Activated CD4-positive, alpha-beta memory T cell treated with anti-CD3 and anti-CD28 coated beads for 36 hours (primary cell): Measurements from ENCODE around the gene EIF4A3. TPM values are rescaled to one million over a fixed set of nuclear protein-coding genes. Genes with fewer than 3 reads are reported as not detected.

Experiments
- CTCF ChIA-PET: fragments of 350-600 bp; sonication (Branson Sonifier 250); formaldehyde crosslinking; loops from one replicate; lab custom pipeline; 2021; ENCODE audit warnings: antibody characterized with exemption, inconsistent platforms; lab: Charles Lee
- POLR2A ChIA-PET: fragments of 350-600 bp; sonication (Branson Sonifier 250); formaldehyde crosslinking; loops from one replicate; lab custom pipeline; 2021; ENCODE audit warnings: antibody characterized with exemption; lab: Charles Lee
- DNase-seq: peaks from one replicate; pipeline ENCODE4 v3.0.0-alpha.2; 2020
- H3K27ac Mint-ChIP-seq: one replicate; pipeline ENCODE4 v1.8.0; 2021; ENCODE audit warnings: mixed read lengths
- H3K27me3 Mint-ChIP-seq: one replicate; pipeline ENCODE4 v1.8.0; 2021; ENCODE audit warnings: mixed read lengths
- H3K36me3 Mint-ChIP-seq: one replicate; pipeline ENCODE4 v1.8.0; 2021; ENCODE audit warnings: mixed read lengths
- H3K4me1 Mint-ChIP-seq: one replicate; pipeline ENCODE4 v1.8.0; 2021; ENCODE audit warnings: low read depth, mixed read lengths
- H3K4me3 Mint-ChIP-seq: one replicate; pipeline ENCODE4 v1.8.0; 2021; ENCODE audit warnings: mild to moderate bottlenecking, mixed read lengths
- H3K9me3 Mint-ChIP-seq: one replicate; pipeline ENCODE4 v1.8.0; 2021; ENCODE audit warnings: mixed read lengths
- intact Hi-C: fragments of 100-400 bp; cut with micrococcal nuclease; formaldehyde crosslinking; loops from one replicate; pipeline ENCODE4 v1.15.1; 2023
- total RNA-seq, 2 experiments: library from RNA; stranded (reverse); gene quantifications; one replicate each; pipeline ENCODE4 v1.2.3, GENCODE V29; 2021

Gene EIF4A3
- total RNA-seq, 2 experiments from 2014 or later, result 111 to 115 TPM

- H3K27me3 Mint-ChIP-seq, result no peaks in the 10 kb centered on the region
- ChIA-PET CTCF (interaction anchor here (2.0 kb wide), 1 partner anchor 15 kb away, joined by 10 read pairs; the partner anchor contains the start of gene GAA), POLR2A (no interaction called here)
- H3K4me3 Mint-ChIP-seq, result no peak overlapping the region
- H3K36me3 Mint-ChIP-seq, result no peaks in the 10 kb centered on the region
- H3K27ac Mint-ChIP-seq, result no peak overlapping the region
- no peak for DNase-seq
- intact Hi-C loops, result no loop called here
- peaks cover 11% of the 10 kb centered on the region for H3K9me3 Mint-ChIP-seq
- peaks cover 2% of the 10 kb centered on the region for H3K4me1 Mint-ChIP-seq
Observed at GRCh38 chr17:80116921-80117380, 30.0 kb downstream of the EIF4A3 start.

- intact Hi-C loops, result no loop called here
- no peak overlapping the region for H3K27ac Mint-ChIP-seq
- H3K4me1 Mint-ChIP-seq, result peaks cover 2% of the 10 kb centered on the region
- POLR2A ChIA-PET, result no interaction called here
- no peaks in the 10 kb centered on the region for H3K36me3 Mint-ChIP-seq
- CTCF ChIA-PET, result interaction anchor here (2.0 kb wide), 1 partner anchor 15 kb away, joined by 10 read pairs; the partner anchor contains the start of gene GAA
- no peak overlapping the region for H3K4me3 Mint-ChIP-seq
- H3K27me3 Mint-ChIP-seq, result no peaks in the 10 kb centered on the region
- peaks cover 11% of the 10 kb centered on the region for H3K9me3 Mint-ChIP-seq
- no peak for DNase-seq
Observed at GRCh38 chr17:80116276-80116920, 30.5 kb downstream of the EIF4A3 start.

GRCh38 chr17:80115159-80115558 is 31.8 kb downstream of the EIF4A3 start:
- H3K27ac Mint-ChIP-seq, result no peak overlapping the region
- no peaks in the 10 kb centered on the region for H3K36me3 Mint-ChIP-seq
- CTCF ChIA-PET, result interaction anchor here (0.8 to 2.0 kb wide), 3 partner anchors 14 to 606 kb away, joined by 3 to 10 read pairs (median 4); partner anchors contain the start of gene GAA
- intact Hi-C loops, result no loop called here
- no peak overlapping the region for H3K4me3 Mint-ChIP-seq
- POLR2A ChIA-PET, result no interaction called here
- no peaks in the 10 kb centered on the region for H3K27me3 Mint-ChIP-seq
- H3K4me1 Mint-ChIP-seq, result peaks cover 2% of the 10 kb centered on the region
- peaks cover 11% of the 10 kb centered on the region for H3K9me3 Mint-ChIP-seq
- no peak for DNase-seq

- Mint-ChIP-seq H3K27me3 (no peaks in the 10 kb centered on the region), H3K4me1 (peaks cover 2% of the 10 kb centered on the region), H3K36me3 (no peaks in the 10 kb centered on the region), H3K9me3 (peaks cover 11% of the 10 kb centered on the region), H3K4me3 (no peak overlapping the region), H3K27ac (no peak overlapping the region)
- POLR2A ChIA-PET, result no interaction called here
- CTCF ChIA-PET, result interaction anchor here (1.6 kb wide), 1 partner anchor 13 kb away, joined by 4 read pairs; the partner anchor contains the start of gene GAA
- intact Hi-C loops, result no loop called here
- no peak for DNase-seq
Observed at GRCh38 chr17:80114758-80115157, 32.2 kb downstream of the EIF4A3 start.

- H3K36me3 Mint-ChIP-seq, result no peaks in the 10 kb centered on the region
- POLR2A ChIA-PET, result no interaction called here
Observed at GRCh38 chr17:80113033-80113484, 33.9 kb downstream of the EIF4A3 start.

GRCh38 chr17:80112471-80113032 is 34.4 kb downstream of the EIF4A3 start:
- CTCF ChIA-PET, result interaction anchor here (1.1 to 1.9 kb wide), 2 partner anchors 11 to 30 kb away, joined by 5 to 6 read pairs; partner anchors contain the start of gene GAA
- intact Hi-C loops, result no loop called here
- DNase-seq, result no peak
- Mint-ChIP-seq H3K27me3 (no peaks in the 10 kb centered on the region), H3K36me3 (no peaks in the 10 kb centered on the region), H3K4me3 (no peak overlapping the region), H3K9me3 (peaks cover 11% of the 10 kb centered on the region), H3K4me1 (peaks cover 2% of the 10 kb centered on the region), H3K27ac (no peak overlapping the region)
- POLR2A ChIA-PET, result no interaction called here

More at GRCh38 chr17:80113033-80113484, 33.9 kb downstream of the EIF4A3 start:
- no peak overlapping the region for H3K27ac Mint-ChIP-seq
- peaks cover 2% of the 10 kb centered on the region for H3K4me1 Mint-ChIP-seq
- no peak overlapping the region for H3K4me3 Mint-ChIP-seq
- peaks cover 11% of the 10 kb centered on the region for H3K9me3 Mint-ChIP-seq
- CTCF ChIA-PET, result interaction anchor here (1.9 kb wide), 1 partner anchor 30 kb away, joined by 6 read pairs; no protein-coding TSS in a partner anchor
- no peaks in the 10 kb centered on the region for H3K27me3 Mint-ChIP-seq
- intact Hi-C loops, result no loop called here
- no peak for DNase-seq

GRCh38 chr17:80111702-80112470 is 35.0 kb downstream of the EIF4A3 start:
- no peak overlapping the region for H3K4me3 Mint-ChIP-seq
- H3K36me3 Mint-ChIP-seq, result no peaks in the 10 kb centered on the region
- peaks cover 11% of the 10 kb centered on the region for H3K9me3 Mint-ChIP-seq
- no peak overlapping the region for H3K27ac Mint-ChIP-seq
- ChIA-PET CTCF (interaction anchor here (1.1 to 1.9 kb wide), 2 partner anchors 10 to 29 kb away, joined by 5 to 6 read pairs; partner anchors contain the start of gene GAA), POLR2A (no interaction called here)
- no peak for DNase-seq
- no peaks in the 10 kb centered on the region for H3K27me3 Mint-ChIP-seq
- H3K4me1 Mint-ChIP-seq, result peaks cover 2% of the 10 kb centered on the region
- intact Hi-C loops, result no loop called here

- Mint-ChIP-seq H3K36me3 (no peaks in the 10 kb centered on the region), H3K4me3 (no peak overlapping the region), H3K9me3 (peaks cover 11% of the 10 kb centered on the region), H3K27ac (no peak overlapping the region), H3K4me1 (peaks cover 2% of the 10 kb centered on the region), H3K27me3 (no peaks in the 10 kb centered on the region)
- ChIA-PET CTCF (no interaction called here), POLR2A (no interaction called here)
- DNase-seq, result no peak
- intact Hi-C loops, result no loop called here
Observed at GRCh38 chr17:80110927-80111701, 35.8 kb downstream of the EIF4A3 start.

GRCh38 chr17:80110447-80110812 is 36.5 kb downstream of the EIF4A3 start:
- H3K36me3 Mint-ChIP-seq, result no peaks in the 10 kb centered on the region
- peaks cover 9% of the 10 kb centered on the region for H3K9me3 Mint-ChIP-seq
- H3K4me1 Mint-ChIP-seq, result peaks cover 2% of the 10 kb centered on the region
- H3K27me3 Mint-ChIP-seq, result no peaks in the 10 kb centered on the region
- POLR2A ChIA-PET, result no interaction called here
- CTCF ChIA-PET, result no interaction called here
- intact Hi-C loops, result no loop called here
- no peak overlapping the region for H3K4me3 Mint-ChIP-seq
- no peak for DNase-seq
- no peak overlapping the region for H3K27ac Mint-ChIP-seq

GRCh38 chr17:80109713-80110446 is 37.0 kb downstream of the EIF4A3 start:
- Mint-ChIP-seq H3K4me3 (no peak overlapping the region), H3K9me3 (peaks cover 4% of the 10 kb centered on the region), H3K27me3 (no peaks in the 10 kb centered on the region)

GRCh38 chr17:80109066-80109660 is 37.8 kb downstream of the EIF4A3 start:
- Mint-ChIP-seq H3K4me1 (no peaks in the 10 kb centered on the region), H3K27ac (no peak overlapping the region), H3K4me3 (no peak overlapping the region), H3K27me3 (no peaks in the 10 kb centered on the region), H3K36me3 (no peaks in the 10 kb centered on the region), H3K9me3 (no peaks in the 10 kb centered on the region)
- POLR2A ChIA-PET, result no interaction called here
- intact Hi-C loops, result no loop called here
- no peak for DNase-seq
- CTCF ChIA-PET, result no interaction called here

More at GRCh38 chr17:80109713-80110446, 37.0 kb downstream of the EIF4A3 start:
- POLR2A ChIA-PET, result no interaction called here
- Mint-ChIP-seq H3K36me3 (no peaks in the 10 kb centered on the region), H3K4me1 (no peaks in the 10 kb centered on the region), H3K27ac (no peak overlapping the region)
- CTCF ChIA-PET, result no interaction called here
- DNase-seq, result no peak
- intact Hi-C loops, result no loop called here
